ENCODE data around the gene CHCHD4. TPM values are rescaled to one million over a fixed set of nuclear protein-coding genes. Genes with fewer than 3 reads are reported as not detected.

Gene CHCHD4
- total and polyA plus RNA-seq, 2 donors (not counting 1 experiment from before 2014, with no cell fraction given): 12.7 to 16.3 TPM

- H3K9ac ChIP-seq (ENCODE audit: insufficient read depth, low read length): no peak overlapping the region
- H3K27ac ChIP-seq (ENCODE audit: insufficient read depth, low read length): peak overlapping the region; percentile 48
- H2AFZ ChIP-seq (ENCODE audit: low read length): no peak overlapping the region
- H3K79me2 ChIP-seq (ENCODE audit: control insufficient read depth, insufficient read depth, low read length): peaks cover 7% of the 10 kb centered on the region
- no peak for DNase-seq (ENCODE audit: low read depth in 2 of 2)
- no peaks in the 10 kb centered on the region for H3K27me3 ChIP-seq (ENCODE audit: control insufficient read depth, insufficient read depth, low read length)
- H3K4me3 ChIP-seq (replicated peaks in 1 of 4; ENCODE audit: control extremely low read depth in 1 of 4, insufficient read depth in 1 of 4, low read depth in 3 of 4, low read length in 4 of 4): no peak overlapping the region
- H3K9me3 ChIP-seq (ENCODE audit: control insufficient read depth, insufficient read depth, low read depth, low read length): no peaks in the 10 kb centered on the region
- peaks cover 26% of the 10 kb centered on the region for H3K36me3 ChIP-seq (ENCODE audit: control insufficient read depth, insufficient read depth, low read length)
- no peaks in the 10 kb centered on the region for H4K20me1 ChIP-seq (ENCODE audit: control insufficient read depth, extremely low read depth, insufficient read depth, low read length)
- H3K4me1 ChIP-seq (ENCODE audit: control insufficient read depth, extremely low read depth, insufficient read depth, low read length): peaks cover 3% of the 10 kb centered on the region
- H3K4me2 ChIP-seq (ENCODE audit: extremely low read depth, insufficient read depth, low read length): no peak overlapping the region
- TF ChIP-seq EZH2 (IDR thresholded peaks at IDR 0.05; ENCODE audit: low read length, missing control alignments) (no peak), CTCF (conservative IDR thresholded peaks at IDR 0.05 in 1 of 2, IDR thresholded peaks at IDR 0.05 in 1 of 2; ENCODE audit: low read depth in 1 of 2, low read length in 2 of 2) (no peak)
Measured at GRCh38 chr3:14169871-14170270, 45.2 kb upstream of the CHCHD4 start.

GRCh38 chr3:14169435-14169834, 44.8 kb upstream of the CHCHD4 start:
- Histone ChIP-seq H3K9me3 (ENCODE audit: control insufficient read depth, insufficient read depth, low read depth, low read length) (no peaks in the 10 kb centered on the region), H3K27ac (ENCODE audit: insufficient read depth, low read length) (peak overlapping the region; percentile 48), H3K27me3 (ENCODE audit: control insufficient read depth, insufficient read depth, low read length) (no peaks in the 10 kb centered on the region), H3K79me2 (ENCODE audit: control insufficient read depth, insufficient read depth, low read length) (peaks cover 4% of the 10 kb centered on the region), H2AFZ (ENCODE audit: low read length) (no peak overlapping the region), H4K20me1 (ENCODE audit: control insufficient read depth, extremely low read depth, insufficient read depth, low read length) (no peaks in the 10 kb centered on the region), H3K4me2 (ENCODE audit: extremely low read depth, insufficient read depth, low read length) (no peak overlapping the region), H3K9ac (ENCODE audit: insufficient read depth, low read length) (no peak overlapping the region), H3K4me3 (replicated peaks in 1 of 4; ENCODE audit: control extremely low read depth in 1 of 4, insufficient read depth in 1 of 4, low read depth in 3 of 4, low read length in 4 of 4) (no peak overlapping the region), H3K4me1 (ENCODE audit: control insufficient read depth, extremely low read depth, insufficient read depth, low read length) (peaks cover 2% of the 10 kb centered on the region), H3K36me3 (ENCODE audit: control insufficient read depth, insufficient read depth, low read length) (peaks cover 30% of the 10 kb centered on the region)
- no peak for DNase-seq (ENCODE audit: low read depth in 2 of 2)
- TF ChIP-seq CTCF (conservative IDR thresholded peaks at IDR 0.05 in 1 of 2, IDR thresholded peaks at IDR 0.05 in 1 of 2; ENCODE audit: low read depth in 1 of 2, low read length in 2 of 2) (no peak), EZH2 (IDR thresholded peaks at IDR 0.05; ENCODE audit: low read length, missing control alignments) (no peak)

GRCh38 chr3:14166877-14167603, 42.4 kb upstream of the CHCHD4 start:
- Histone ChIP-seq H3K4me3 (replicated peaks in 1 of 4; ENCODE audit: control extremely low read depth in 1 of 4, insufficient read depth in 1 of 4, low read depth in 3 of 4, low read length in 4 of 4) (no peak overlapping the region), H3K79me2 (ENCODE audit: control insufficient read depth, insufficient read depth, low read length) (peaks cover 3% of the 10 kb centered on the region)
- no peak for DNase-seq (ENCODE audit: low read depth in 2 of 2)

More at GRCh38 chr3:14166877-14167603, 42.4 kb upstream of the CHCHD4 start:
- H3K27ac ChIP-seq (ENCODE audit: insufficient read depth, low read length): no peak overlapping the region
- H3K9ac ChIP-seq (ENCODE audit: insufficient read depth, low read length): no peak overlapping the region
- peaks cover 29% of the 10 kb centered on the region for H3K36me3 ChIP-seq (ENCODE audit: control insufficient read depth, insufficient read depth, low read length)
- no peaks in the 10 kb centered on the region for H3K27me3 ChIP-seq (ENCODE audit: control insufficient read depth, insufficient read depth, low read length)
- no peak overlapping the region for H2AFZ ChIP-seq (ENCODE audit: low read length)
- no peak for TF ChIP-seq CTCF (conservative IDR thresholded peaks at IDR 0.05 in 1 of 2, IDR thresholded peaks at IDR 0.05 in 1 of 2; ENCODE audit: low read depth in 1 of 2, low read length in 2 of 2)
- no peak for TF ChIP-seq EZH2 (IDR thresholded peaks at IDR 0.05; ENCODE audit: low read length, missing control alignments)
- H4K20me1 ChIP-seq (ENCODE audit: control insufficient read depth, extremely low read depth, insufficient read depth, low read length): peaks cover 1% of the 10 kb centered on the region
- no peak overlapping the region for H3K4me2 ChIP-seq (ENCODE audit: extremely low read depth, insufficient read depth, low read length)
- no peaks in the 10 kb centered on the region for H3K9me3 ChIP-seq (ENCODE audit: control insufficient read depth, insufficient read depth, low read depth, low read length)
- peaks cover 2% of the 10 kb centered on the region for H3K4me1 ChIP-seq (ENCODE audit: control insufficient read depth, extremely low read depth, insufficient read depth, low read length)

All from fibroblast of lung (primary cell).